ENCODE measurements around the gene AMBN. TPM values are rescaled to one million over a fixed set of nuclear protein-coding genes. Genes with fewer than 3 reads are reported as not detected.

AMBN gene
- total and polyA plus RNA-seq, 12 donors = not detected

DNA sequence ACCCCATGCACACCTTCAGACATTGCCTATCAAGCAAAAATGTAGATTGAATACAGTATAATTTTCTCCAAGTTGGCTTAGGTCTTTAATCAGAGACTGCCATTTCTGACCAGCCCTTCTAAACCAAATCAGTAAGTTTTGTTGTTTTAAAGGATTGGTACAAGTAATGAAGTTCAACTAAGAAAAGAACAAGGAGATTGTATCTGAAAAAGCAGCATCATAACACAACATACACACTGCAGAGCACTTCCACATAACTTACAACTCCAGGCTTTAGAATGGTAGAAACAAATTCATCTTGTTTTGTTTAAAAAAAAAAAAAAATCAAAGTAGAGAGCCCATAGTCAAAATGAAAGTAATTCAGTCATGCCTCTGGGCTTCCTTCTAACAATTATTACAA lies 16.1 kb upstream of the AMBN start:
- no peaks in the 10 kb centered on the region for H3K4me1 ChIP-seq (replicated peaks in 1 of 2)
- no peak overlapping the region for H3K4me3 ChIP-seq
- H3K36me3 ChIP-seq (replicated peaks in 1 of 2) = no peaks in the 10 kb centered on the region
- H3K27me3 ChIP-seq = no peaks in the 10 kb centered on the region
- H3K27ac ChIP-seq = no peak overlapping the region
- no peaks in the 10 kb centered on the region for H3K9me3 ChIP-seq (replicated peaks in 1 of 3)
- TF ChIP-seq, protein P1, sequence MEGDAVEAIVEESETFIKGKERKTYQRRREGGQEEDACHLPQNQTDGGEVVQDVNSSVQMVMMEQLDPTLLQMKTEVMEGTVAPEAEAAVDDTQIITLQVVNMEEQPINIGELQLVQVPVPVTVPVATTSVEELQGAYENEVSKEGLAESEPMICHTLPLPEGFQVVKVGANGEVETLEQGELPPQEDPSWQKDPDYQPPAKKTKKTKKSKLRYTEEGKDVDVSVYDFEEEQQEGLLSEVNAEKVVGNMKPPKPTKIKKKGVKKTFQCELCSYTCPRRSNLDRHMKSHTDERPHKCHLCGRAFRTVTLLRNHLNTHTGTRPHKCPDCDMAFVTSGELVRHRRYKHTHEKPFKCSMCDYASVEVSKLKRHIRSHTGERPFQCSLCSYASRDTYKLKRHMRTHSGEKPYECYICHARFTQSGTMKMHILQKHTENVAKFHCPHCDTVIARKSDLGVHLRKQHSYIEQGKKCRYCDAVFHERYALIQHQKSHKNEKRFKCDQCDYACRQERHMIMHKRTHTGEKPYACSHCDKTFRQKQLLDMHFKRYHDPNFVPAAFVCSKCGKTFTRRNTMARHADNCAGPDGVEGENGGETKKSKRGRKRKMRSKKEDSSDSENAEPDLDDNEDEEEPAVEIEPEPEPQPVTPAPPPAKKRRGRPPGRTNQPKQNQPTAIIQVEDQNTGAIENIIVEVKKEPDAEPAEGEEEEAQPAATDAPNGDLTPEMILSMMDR (IDR thresholded peaks at IDR 0.05) = no peak
- no peak for TF ChIP-seq POLR2A (IDR thresholded peaks at IDR 0.05)
- DNase-seq = no peak
- intact Hi-C loops (cut with DNase I) = no loop called here

DNA sequence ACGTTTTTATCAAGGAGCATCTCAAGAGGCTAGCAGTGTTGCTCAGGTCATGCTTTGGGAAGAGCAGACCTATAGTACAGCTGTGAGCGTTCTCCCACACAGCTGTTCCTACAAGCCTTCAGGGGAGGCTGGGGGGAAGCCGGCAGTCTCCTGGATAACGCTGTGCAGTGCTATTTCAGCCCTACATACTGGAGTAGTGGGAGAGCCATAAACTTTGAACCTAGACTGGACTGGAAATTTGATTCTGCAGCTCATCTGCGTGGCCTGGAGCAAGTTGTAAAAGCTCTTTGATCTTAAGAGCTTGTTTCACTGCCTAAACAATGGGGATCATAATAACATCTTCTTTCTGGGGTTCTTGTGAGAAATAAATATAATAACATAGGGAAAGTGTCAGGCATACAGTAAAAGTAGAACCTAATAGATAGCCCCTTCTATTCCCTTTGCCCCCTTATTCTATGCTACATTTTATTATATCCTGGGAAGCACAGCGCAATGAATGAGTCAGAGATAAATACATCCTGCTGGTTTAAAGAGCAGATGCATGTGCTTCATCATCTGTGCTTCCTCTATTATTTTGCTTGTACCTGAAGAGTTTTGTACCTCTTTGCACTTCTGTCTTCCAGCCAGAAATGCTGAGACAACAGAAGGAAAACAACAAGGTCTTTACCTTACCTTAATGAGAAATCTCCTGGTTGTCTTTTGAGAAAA lies 14.7 kb upstream of the AMBN start:
- no peaks in the 10 kb centered on the region for H3K9me3 ChIP-seq (replicated peaks in 1 of 3)
- H3K27me3 ChIP-seq = no peaks in the 10 kb centered on the region
- TF ChIP-seq POLR2A (IDR thresholded peaks at IDR 0.05) = no peak
- TF ChIP-seq, protein P1 (IDR thresholded peaks at IDR 0.05) = no peak
- no peaks in the 10 kb centered on the region for H3K36me3 ChIP-seq (replicated peaks in 1 of 2)
- intact Hi-C loops (cut with DNase I) = no loop called here
- H3K27ac ChIP-seq = no peak overlapping the region
- 35 to 49% (median 47%) methylated on average over 6 of the region's 6 CpGs for WGBS, 4 donors
- H3K4me1 ChIP-seq (replicated peaks in 1 of 2) = no peaks in the 10 kb centered on the region
- DNase-seq = no peak
- H3K4me3 ChIP-seq = no peak overlapping the region

DNA sequence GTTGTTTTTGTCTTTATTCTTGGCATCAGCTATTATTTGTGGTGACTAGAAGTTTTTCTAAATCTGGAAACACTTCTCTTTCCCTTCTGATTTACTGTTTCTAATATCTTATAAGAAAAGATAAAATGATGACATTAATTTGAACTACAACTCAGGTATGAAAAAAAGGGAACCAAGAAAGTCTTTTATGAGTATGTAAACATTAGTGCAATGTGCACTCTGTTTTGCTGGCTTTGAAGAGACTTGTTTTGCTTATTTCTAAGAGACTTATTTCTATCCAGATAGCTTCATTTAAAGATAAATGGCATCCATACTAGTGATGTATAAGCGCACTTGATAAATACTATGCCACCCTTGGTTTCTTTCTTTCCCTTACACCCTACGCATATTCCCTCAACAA lies 10.1 kb upstream of the AMBN start:
- no peak overlapping the region for H3K4me3 ChIP-seq
- TF ChIP-seq, protein P1 (IDR thresholded peaks at IDR 0.05) = no peak
- TF ChIP-seq POLR2A (IDR thresholded peaks at IDR 0.05) = no peak
- H3K36me3 ChIP-seq (replicated peaks in 1 of 2) = no peaks in the 10 kb centered on the region
- H3K27me3 ChIP-seq = no peaks in the 10 kb centered on the region
- no peaks in the 10 kb centered on the region for H3K9me3 ChIP-seq (replicated peaks in 1 of 3)
- no peak overlapping the region for H3K27ac ChIP-seq
- intact Hi-C loops (cut with DNase I) = no loop called here
- 80 to 94% (median 83%) methylated on average over 2 of the region's 2 CpGs for WGBS, 4 donors
- no peaks in the 10 kb centered on the region for H3K4me1 ChIP-seq (replicated peaks in 1 of 2)
- no peak for DNase-seq

DNA sequence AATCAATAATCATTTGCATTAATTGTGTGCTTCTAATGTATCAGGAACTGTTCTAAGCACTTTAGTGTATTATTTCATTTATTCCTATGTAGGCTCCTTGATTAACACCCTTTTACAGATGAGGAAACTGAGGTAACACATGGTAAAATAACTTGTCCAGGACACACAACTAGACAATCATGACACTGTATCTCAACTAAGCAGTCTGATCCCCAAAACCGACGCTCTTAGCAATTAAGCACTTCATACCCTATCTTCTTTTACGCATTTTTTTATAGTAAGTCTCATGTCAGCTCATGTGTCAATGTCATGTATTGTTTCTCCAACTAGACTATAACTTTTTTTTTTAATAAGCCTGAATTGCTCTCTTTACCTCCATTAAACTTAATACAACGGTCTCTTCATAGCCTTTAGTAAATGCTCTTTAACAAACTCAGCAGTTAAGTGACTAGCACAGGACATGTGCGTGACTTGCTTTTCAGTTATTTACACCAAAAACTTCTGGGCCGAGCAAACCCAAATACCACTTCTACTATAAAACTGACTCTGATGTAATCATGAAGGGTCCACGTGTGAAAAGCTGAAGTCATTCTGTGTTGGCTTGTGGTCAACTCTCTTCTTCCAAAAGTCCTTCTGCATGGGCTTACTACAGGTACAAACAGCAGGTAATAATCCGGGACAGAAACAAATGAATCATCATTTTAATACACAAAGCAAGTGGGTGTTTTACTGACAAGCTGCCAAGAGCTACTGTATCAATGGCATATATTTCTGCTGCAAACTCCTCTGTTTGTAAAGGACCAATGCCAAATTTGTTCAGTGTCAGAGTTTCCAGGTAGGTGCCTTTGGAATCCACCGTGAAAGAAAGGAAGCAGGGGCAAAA lies 7.9 kb upstream of the AMBN start:
- no peak for DNase-seq
- TF ChIP-seq POLR2A (IDR thresholded peaks at IDR 0.05) = no peak
- TF ChIP-seq, protein P1 (IDR thresholded peaks at IDR 0.05) = no peak
- Histone ChIP-seq H3K27ac (no peak overlapping the region), H3K27me3 (no peaks in the 10 kb centered on the region), H3K4me1 (replicated peaks in 1 of 2) (no peaks in the 10 kb centered on the region), H3K4me3 (no peak overlapping the region), H3K9me3 (replicated peaks in 1 of 3) (no peaks in the 10 kb centered on the region), H3K36me3 (replicated peaks in 1 of 2) (no peaks in the 10 kb centered on the region)
- intact Hi-C loops (cut with DNase I) = no loop called here
- WGBS, 4 donors = 65 to 68% (median 68%) methylated on average over 9 of the region's 9 CpGs

Measured in adrenal gland (tissue), 12 donors.